Liver (tissue), 9 donors: ENCODE results near the gene RAD23A. TPM values are rescaled to one million over a fixed set of nuclear protein-coding genes. Genes with fewer than 3 reads are reported as not detected.

ENCODE experiments used
- DNase-seq: peaks from one replicate; pipeline ENCODE4 v3.0.0-alpha.2; 2017; ENCODE audit warnings: low spot score
- H3K27ac ChIP-seq, 2 donors: one replicate each; pipeline ENCODE4 v1.7.0; 2013; ENCODE audit warnings: inconsistent platforms in 2 of 2, low read length in 2 of 2, control low read depth in 1 of 2, low read depth in 1 of 2, mild to moderate bottlenecking in 1 of 2
- H3K27me3 ChIP-seq, 4 donors: one replicate each; pipeline versions ENCODE4 v1.6.1 to v1.7.0; 2013; ENCODE audit warnings: low read length in 3 of 4, inconsistent platforms in 1 of 4, mild to moderate bottlenecking in 1 of 4, moderate library complexity in 1 of 4; ENCODE audit not compliant: control insufficient read depth in 4 of 4, insufficient read depth in 4 of 4
- H3K36me3 ChIP-seq, 4 donors: one replicate each; pipeline versions ENCODE4 v1.6.1 to v1.7.0; 2013; ENCODE audit warnings: low read length in 3 of 4, mild to moderate bottlenecking in 3 of 4, low read depth in 1 of 4, moderate library complexity in 1 of 4; ENCODE audit not compliant: control insufficient read depth in 4 of 4, insufficient read depth in 3 of 4
- H3K4me1 ChIP-seq, 4 donors: one replicate each; pipeline versions ENCODE4 v1.6.1 to v1.7.0; 2013; ENCODE audit warnings: low read length in 3 of 4, mild to moderate bottlenecking in 3 of 4, moderate library complexity in 1 of 4; ENCODE audit not compliant: control insufficient read depth in 4 of 4, insufficient read depth in 4 of 4
- H3K4me3 ChIP-seq, 3 donors: one replicate each; pipeline versions ENCODE4 v1.6.1 to v1.7.0; 2013; ENCODE audit warnings: low read length in 3 of 3, control low read depth in 1 of 3, low read depth in 1 of 3, mild to moderate bottlenecking in 1 of 3
- H3K9ac ChIP-seq, 2 donors: one replicate each; pipeline ENCODE4 v1.7.0; 2013; ENCODE audit warnings: low read length in 2 of 2, mild to moderate bottlenecking in 2 of 2, moderate library complexity in 2 of 2, control low read depth in 1 of 2, low read depth in 1 of 2
- H3K9me3 ChIP-seq, 4 donors: one replicate each; pipeline versions ENCODE4 v1.6.1 to v1.7.0; 2013; ENCODE audit warnings: low read length in 3 of 4; ENCODE audit not compliant: control insufficient read depth in 4 of 4
- FOXA1 ChIP-seq: IDR thresholded peaks from 2 replicates; pipeline ENCODE4 v1.6.1; 2016; ENCODE audit warnings: antibody characterized with exemption
- FOXA2 ChIP-seq: IDR thresholded peaks from 2 replicates; pipeline ENCODE4 v1.6.1; 2016; ENCODE audit warnings: antibody characterized with exemption
- GABPA ChIP-seq, 2 donors: IDR thresholded peaks in 1 of 2; conservative IDR thresholded peaks in 1 of 2; 2 replicates each; pipeline ENCODE4 v1.6.1; 2016; ENCODE audit warnings: antibody characterized with exemption in 2 of 2, mild to moderate bottlenecking in 1 of 2, moderate library complexity in 1 of 2
- HNF4A ChIP-seq, 2 donors: conservative IDR thresholded peaks; 2 replicates each; pipeline ENCODE4 v1.6.1; 2016; ENCODE audit warnings: antibody characterized with exemption in 2 of 2, mild to moderate bottlenecking in 2 of 2
- JUND ChIP-seq, 2 donors: IDR thresholded peaks; 2 replicates each; pipeline ENCODE4 v1.6.1; 2016; ENCODE audit warnings: antibody characterized with exemption in 2 of 2
- NR2F2 ChIP-seq: IDR thresholded peaks from 2 replicates; pipeline ENCODE4 v1.6.1; 2016; ENCODE audit warnings: antibody characterized with exemption
- RAD21 ChIP-seq, 2 donors: IDR thresholded peaks; 2 replicates each; pipeline ENCODE4 v1.6.1; 2016; ENCODE audit warnings: antibody characterized with exemption in 2 of 2, mild to moderate bottlenecking in 2 of 2
- RXRA ChIP-seq, 2 donors: IDR thresholded peaks; 2 replicates each; pipeline ENCODE4 v1.6.1; 2017 to 2018; ENCODE audit warnings: antibody characterized with exemption in 2 of 2, mild to moderate bottlenecking in 1 of 2
- SP1 ChIP-seq: IDR thresholded peaks from 2 replicates; pipeline ENCODE4 v1.6.1; 2018; ENCODE audit warnings: antibody characterized with exemption, mild to moderate bottlenecking
- WGBS: extraction: QIAGEN DNeasy Blood & Tissue Kit; methylation state at CpG from one replicate; pipeline ENCODE4 v1.1.7; 2013; 5-methylcytosine and 5-hydroxymethylcytosine counted together
- polyA plus RNA-seq, 2 donors: library from polyadenylated mRNA; stranded (reverse) in 1 of 2; unstranded in 1 of 2; fragments of 200-250 nt in 1 of 2; fragments of >200 nt in 1 of 2; fragmentation: Nextera tagmentation in 1 of 2; extraction: Ambion mirVana in 1 of 2; gene quantifications; one replicate each; pipeline versions ENCODE4 v1.2.1 to v1.2.3, GENCODE V29; 2013 to 2015
- total RNA-seq, 2 donors: library from RNA; depleted of rRNA; stranded (reverse); fragments of >200 nt; gene quantifications; one replicate each; pipeline ENCODE4 v1.2.3, GENCODE V29; 2014
- TF ChIP-seq, protein P1 (sequence below): IDR thresholded peaks from 2 replicates; pipeline ENCODE4 v1.6.1; 2016; ENCODE audit warnings: antibody characterized with exemption
- TF ChIP-seq, protein P2 (sequence below): IDR thresholded peaks from 2 replicates; pipeline ENCODE4 v1.6.1; 2016; ENCODE audit warnings: antibody characterized with exemption
- TF ChIP-seq, protein P3 (sequence below): fragments of 150-350 bp; IDR thresholded peaks from 2 replicates; pipeline ENCODE4 v1.5.1; 2017; ENCODE audit warnings: improper control_type of control experiment, low read depth, low read length; ENCODE audit not compliant: missing input control
- TF ChIP-seq, protein P4 (sequence below): IDR thresholded peaks from 2 replicates; pipeline ENCODE4 v1.6.1; 2016; ENCODE audit warnings: antibody characterized with exemption
- TF ChIP-seq, protein P5 (sequence below): IDR thresholded peaks from 2 replicates; pipeline ENCODE4 v1.6.1; 2016; ENCODE audit warnings: antibody characterized with exemption, mild to moderate bottlenecking
- donor health status: healthy.
- donor health status: healthy.
- donor health status: healthy.
- donor health status: healthy.
- donor health status: healthy.

RAD23A gene
- total and polyA plus RNA-seq, 4 donors: 42.9 to 112 (median 66.8) TPM

DNA sequence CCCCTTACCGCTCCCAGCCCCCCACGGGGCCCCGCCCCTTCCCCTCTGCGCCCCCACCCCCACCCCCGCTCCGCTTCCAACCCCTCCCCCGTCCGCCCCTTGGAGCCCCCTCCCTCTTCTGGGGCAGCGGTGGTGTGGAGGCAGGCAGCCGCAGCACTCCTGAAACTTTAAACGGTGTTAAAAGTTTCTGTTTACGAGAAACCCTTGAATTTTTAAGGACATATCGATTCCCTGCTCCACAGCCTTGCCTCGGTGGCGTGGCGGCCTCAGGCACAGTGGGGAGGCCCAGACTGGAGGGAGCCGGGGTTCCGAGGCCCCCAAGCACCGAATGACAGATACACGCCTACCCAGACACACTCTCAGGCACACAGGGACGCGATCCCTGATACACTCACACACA lies 44.8 kb downstream of the RAD23A start:
- 46% methylated on average over 22 of the region's 22 CpGs for WGBS

DNA sequence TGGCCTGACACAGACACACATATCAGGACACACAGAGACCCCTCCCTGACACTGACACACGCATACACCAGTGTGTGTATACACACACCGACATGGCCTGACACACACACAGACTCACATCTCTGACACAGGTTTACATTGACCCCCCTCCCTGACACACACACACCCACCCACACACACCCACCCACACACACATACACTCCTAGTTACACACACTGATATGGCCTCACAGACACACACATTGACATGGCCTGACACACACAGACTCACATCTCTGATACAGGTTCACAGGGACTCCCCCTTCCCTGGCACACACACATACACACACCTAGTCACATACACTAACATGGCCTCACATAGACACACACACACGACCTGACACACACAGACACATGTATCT lies 45.2 kb downstream of the RAD23A start:
- Histone ChIP-seq H3K27me3 (no peaks in the 10 kb centered on the region), H3K9me3 (no peaks in the 10 kb centered on the region), H3K27ac (no peak overlapping the region), H3K4me1 (peaks cover 0 to 5% (median 0%) of the 10 kb centered on the region in 4 donors), H3K4me3 (no peak overlapping the region), H3K36me3 (no peaks in the 10 kb centered on the region), H3K9ac (no peak overlapping the region)
- WGBS: 74% methylated on average over 3 of the region's 3 CpGs
- TF ChIP-seq JUND (IDR thresholded peaks at IDR 0.05): no peak
- TF ChIP-seq, protein P1, sequence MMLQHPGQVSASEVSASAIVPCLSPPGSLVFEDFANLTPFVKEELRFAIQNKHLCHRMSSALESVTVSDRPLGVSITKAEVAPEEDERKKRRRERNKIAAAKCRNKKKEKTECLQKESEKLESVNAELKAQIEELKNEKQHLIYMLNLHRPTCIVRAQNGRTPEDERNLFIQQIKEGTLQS: no peak
- DNase-seq: no peak

More for the DNA sequence above, 44.8 kb downstream of the RAD23A start:
- Histone ChIP-seq H3K27ac (no peak overlapping the region), H3K4me1 (peaks cover 0 to 5% (median 0%) of the 10 kb centered on the region in 4 donors), H3K36me3 (no peaks in the 10 kb centered on the region), H3K9ac (no peak overlapping the region), H3K27me3 (no peaks in the 10 kb centered on the region), H3K4me3 (no peak overlapping the region), H3K9me3 (no peaks in the 10 kb centered on the region)
- no peak for DNase-seq
- TF ChIP-seq, protein P2, sequence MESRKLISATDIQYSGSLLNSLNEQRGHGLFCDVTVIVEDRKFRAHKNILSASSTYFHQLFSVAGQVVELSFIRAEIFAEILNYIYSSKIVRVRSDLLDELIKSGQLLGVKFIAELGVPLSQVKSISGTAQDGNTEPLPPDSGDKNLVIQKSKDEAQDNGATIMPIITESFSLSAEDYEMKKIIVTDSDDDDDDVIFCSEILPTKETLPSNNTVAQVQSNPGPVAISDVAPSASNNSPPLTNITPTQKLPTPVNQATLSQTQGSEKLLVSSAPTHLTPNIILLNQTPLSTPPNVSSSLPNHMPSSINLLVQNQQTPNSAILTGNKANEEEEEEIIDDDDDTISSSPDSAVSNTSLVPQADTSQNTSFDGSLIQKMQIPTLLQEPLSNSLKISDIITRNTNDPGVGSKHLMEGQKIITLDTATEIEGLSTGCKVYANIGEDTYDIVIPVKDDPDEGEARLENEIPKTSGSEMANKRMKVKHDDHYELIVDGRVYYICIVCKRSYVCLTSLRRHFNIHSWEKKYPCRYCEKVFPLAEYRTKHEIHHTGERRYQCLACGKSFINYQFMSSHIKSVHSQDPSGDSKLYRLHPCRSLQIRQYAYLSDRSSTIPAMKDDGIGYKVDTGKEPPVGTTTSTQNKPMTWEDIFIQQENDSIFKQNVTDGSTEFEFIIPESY: no peak
- TF ChIP-seq JUND (IDR thresholded peaks at IDR 0.05): no peak
- TF ChIP-seq, protein P3, sequence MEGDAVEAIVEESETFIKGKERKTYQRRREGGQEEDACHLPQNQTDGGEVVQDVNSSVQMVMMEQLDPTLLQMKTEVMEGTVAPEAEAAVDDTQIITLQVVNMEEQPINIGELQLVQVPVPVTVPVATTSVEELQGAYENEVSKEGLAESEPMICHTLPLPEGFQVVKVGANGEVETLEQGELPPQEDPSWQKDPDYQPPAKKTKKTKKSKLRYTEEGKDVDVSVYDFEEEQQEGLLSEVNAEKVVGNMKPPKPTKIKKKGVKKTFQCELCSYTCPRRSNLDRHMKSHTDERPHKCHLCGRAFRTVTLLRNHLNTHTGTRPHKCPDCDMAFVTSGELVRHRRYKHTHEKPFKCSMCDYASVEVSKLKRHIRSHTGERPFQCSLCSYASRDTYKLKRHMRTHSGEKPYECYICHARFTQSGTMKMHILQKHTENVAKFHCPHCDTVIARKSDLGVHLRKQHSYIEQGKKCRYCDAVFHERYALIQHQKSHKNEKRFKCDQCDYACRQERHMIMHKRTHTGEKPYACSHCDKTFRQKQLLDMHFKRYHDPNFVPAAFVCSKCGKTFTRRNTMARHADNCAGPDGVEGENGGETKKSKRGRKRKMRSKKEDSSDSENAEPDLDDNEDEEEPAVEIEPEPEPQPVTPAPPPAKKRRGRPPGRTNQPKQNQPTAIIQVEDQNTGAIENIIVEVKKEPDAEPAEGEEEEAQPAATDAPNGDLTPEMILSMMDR: no peak
- TF ChIP-seq SP1: no peak
- TF ChIP-seq FOXA2: no peak
- TF ChIP-seq HNF4A (conservative IDR thresholded peaks at IDR 0.05): no peak
- no peak for TF ChIP-seq FOXA1
- TF ChIP-seq, protein P4, sequence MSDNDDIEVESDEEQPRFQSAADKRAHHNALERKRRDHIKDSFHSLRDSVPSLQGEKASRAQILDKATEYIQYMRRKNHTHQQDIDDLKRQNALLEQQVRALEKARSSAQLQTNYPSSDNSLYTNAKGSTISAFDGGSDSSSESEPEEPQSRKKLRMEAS: no peak
- TF ChIP-seq, protein P1: no peak
- no peak for TF ChIP-seq NR2F2

DNA sequence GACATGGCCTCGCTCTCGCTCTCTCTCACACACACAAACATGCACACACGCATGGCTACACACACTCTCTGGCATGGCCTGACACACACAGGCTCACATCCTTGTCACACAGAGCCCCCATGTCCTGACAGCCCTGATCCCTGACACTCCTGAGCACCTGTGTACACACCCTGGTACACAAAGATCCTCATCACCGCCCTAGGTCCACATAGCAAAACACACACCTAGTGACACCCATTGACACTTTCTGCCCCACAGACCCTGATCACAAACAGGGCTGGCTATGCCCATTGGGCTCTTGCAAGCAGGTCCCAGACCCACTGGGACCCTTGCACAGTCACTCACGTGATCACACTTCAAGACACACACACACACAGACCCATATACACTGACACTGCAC lies 45.6 kb downstream of the RAD23A start:
- Histone ChIP-seq H3K27me3 (no peaks in the 10 kb centered on the region), H3K9ac (no peak overlapping the region), H3K27ac (no peak overlapping the region), H3K9me3 (no peaks in the 10 kb centered on the region), H3K36me3 (no peaks in the 10 kb centered on the region), H3K4me1 (peaks cover 0 to 5% (median 2%) of the 10 kb centered on the region in 4 donors), H3K4me3 (no peak overlapping the region)
- WGBS: 92% methylated on average over 5 of the region's 5 CpGs
- no peak for DNase-seq
- TF ChIP-seq, protein P2: no peak
- TF ChIP-seq, protein P5, sequence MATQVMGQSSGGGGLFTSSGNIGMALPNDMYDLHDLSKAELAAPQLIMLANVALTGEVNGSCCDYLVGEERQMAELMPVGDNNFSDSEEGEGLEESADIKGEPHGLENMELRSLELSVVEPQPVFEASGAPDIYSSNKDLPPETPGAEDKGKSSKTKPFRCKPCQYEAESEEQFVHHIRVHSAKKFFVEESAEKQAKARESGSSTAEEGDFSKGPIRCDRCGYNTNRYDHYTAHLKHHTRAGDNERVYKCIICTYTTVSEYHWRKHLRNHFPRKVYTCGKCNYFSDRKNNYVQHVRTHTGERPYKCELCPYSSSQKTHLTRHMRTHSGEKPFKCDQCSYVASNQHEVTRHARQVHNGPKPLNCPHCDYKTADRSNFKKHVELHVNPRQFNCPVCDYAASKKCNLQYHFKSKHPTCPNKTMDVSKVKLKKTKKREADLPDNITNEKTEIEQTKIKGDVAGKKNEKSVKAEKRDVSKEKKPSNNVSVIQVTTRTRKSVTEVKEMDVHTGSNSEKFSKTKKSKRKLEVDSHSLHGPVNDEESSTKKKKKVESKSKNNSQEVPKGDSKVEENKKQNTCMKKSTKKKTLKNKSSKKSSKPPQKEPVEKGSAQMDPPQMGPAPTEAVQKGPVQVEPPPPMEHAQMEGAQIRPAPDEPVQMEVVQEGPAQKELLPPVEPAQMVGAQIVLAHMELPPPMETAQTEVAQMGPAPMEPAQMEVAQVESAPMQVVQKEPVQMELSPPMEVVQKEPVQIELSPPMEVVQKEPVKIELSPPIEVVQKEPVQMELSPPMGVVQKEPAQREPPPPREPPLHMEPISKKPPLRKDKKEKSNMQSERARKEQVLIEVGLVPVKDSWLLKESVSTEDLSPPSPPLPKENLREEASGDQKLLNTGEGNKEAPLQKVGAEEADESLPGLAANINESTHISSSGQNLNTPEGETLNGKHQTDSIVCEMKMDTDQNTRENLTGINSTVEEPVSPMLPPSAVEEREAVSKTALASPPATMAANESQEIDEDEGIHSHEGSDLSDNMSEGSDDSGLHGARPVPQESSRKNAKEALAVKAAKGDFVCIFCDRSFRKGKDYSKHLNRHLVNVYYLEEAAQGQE: no peak
- no peak for TF ChIP-seq RAD21 (IDR thresholded peaks at IDR 0.05)
- TF ChIP-seq HNF4A (conservative IDR thresholded peaks at IDR 0.05): no peak
- no peak for TF ChIP-seq FOXA2
- no peak for TF ChIP-seq SP1
- TF ChIP-seq, protein P3: no peak
- no peak for TF ChIP-seq FOXA1
- no peak for TF ChIP-seq RXRA (IDR thresholded peaks at IDR 0.05)
- no peak for TF ChIP-seq GABPA (IDR thresholded peaks at IDR 0.05 in 1 of 2, conservative IDR thresholded peaks at IDR 0.05 in 1 of 2)
